NOMO-1 treated with DMSO at 0.1 percent for 48 hours (cell line): Measurements from ENCODE around the gene MYCBP.
A peak's percentile ranks its signal among the peaks of the same experiment; 100 is the strongest.

ENCODE experiments used
- DNase-seq: peaks from one replicate; lab custom pipeline; 2025; ENCODE audit not compliant: unreplicated experiment; lab: John Stamatoyannopoulos, UW

MYCBP gene

GRCh38 chr1:38826886-38827285 is 46.3 kb downstream of the MYCBP start:
- DNase-seq = no peak

- peak; percentile 14 for DNase-seq
Observed at GRCh38 chr1:38826262-38826661, 46.9 kb downstream of the MYCBP start.

GRCh38 chr1:38820860-38821259 is 52.3 kb downstream of the MYCBP start:
- no peak for DNase-seq

GRCh38 chr1:38819516-38819915 is 53.6 kb downstream of the MYCBP start:
- no peak for DNase-seq

GRCh38 chr1:38819040-38819439 is 54.1 kb downstream of the MYCBP start:
- DNase-seq = no peak

GRCh38 chr1:38818175-38818976 is 54.8 kb downstream of the MYCBP start:
- DNase-seq = peak; percentile 13

GRCh38 chr1:38817267-38818174 is 55.6 kb downstream of the MYCBP start:
- DNase-seq = no peak

GRCh38 chr1:38815903-38816627 is 57.1 kb downstream of the MYCBP start:
- DNase-seq = no peak

- DNase-seq = no peak
Observed at GRCh38 chr1:38814984-38815464, 58.1 kb downstream of the MYCBP start.

GRCh38 chr1:38814444-38814983 is 58.6 kb downstream of the MYCBP start:
- DNase-seq = no peak

- DNase-seq = no peak
Observed at GRCh38 chr1:38812981-38813380, 60.2 kb downstream of the MYCBP start.
